HepG2 (cell line): ENCODE data around the gene SLC6A5.

Experiments used
- CTCF ChIP-seq: sonication (generic); formaldehyde crosslinking; IDR thresholded peaks from 2 replicates; pipeline ENCODE4 v1.5.0; 2020; ENCODE audit warnings: mild to moderate bottlenecking, missing genetic modification reagents, moderate library complexity
- NR2C2 ChIP-seq: sonication (generic); formaldehyde crosslinking; IDR thresholded peaks from 2 replicates; pipeline ENCODE4 v1.4.0; 2020; ENCODE audit warnings: missing genetic modification reagents, mild to moderate bottlenecking, moderate library complexity, borderline replicate concordance
- PLRG1 ChIP-seq: fragments of 450-650 bp; conservative IDR thresholded peaks from 2 replicates; pipeline ENCODE4 v1.6.1; 2016
- ZFP37 ChIP-seq: sonication (generic); formaldehyde crosslinking; IDR thresholded peaks from 2 replicates; pipeline ENCODE4 v1.4.0; 2020; ENCODE audit warnings: missing genetic modification reagents, borderline replicate concordance
- ZNF225 ChIP-seq: sonication (generic); formaldehyde crosslinking; IDR thresholded peaks from 2 replicates; pipeline ENCODE4 v1.4.0; 2020; ENCODE audit warnings: mild to moderate bottlenecking, missing genetic modification reagents
- ZNF484 ChIP-seq: sonication (generic); formaldehyde crosslinking; IDR thresholded peaks from 2 replicates; pipeline ENCODE4 v1.5.1; 2020; ENCODE audit warnings: mild to moderate bottlenecking, low read depth, missing genetic modification reagents, borderline replicate concordance
- ZNF644 ChIP-seq: IDR thresholded peaks from 2 replicates; pipeline ENCODE4 v1.6.1; 2016; ENCODE audit warnings: low read depth
- TF ChIP-seq, protein P1 (sequence below): sonication (generic); formaldehyde crosslinking; IDR thresholded peaks from 2 replicates; pipeline ENCODE4 v1.8.0; 2022; ENCODE audit warnings: mild to moderate bottlenecking, missing genetic modification reagents, moderate library complexity

DNA sequence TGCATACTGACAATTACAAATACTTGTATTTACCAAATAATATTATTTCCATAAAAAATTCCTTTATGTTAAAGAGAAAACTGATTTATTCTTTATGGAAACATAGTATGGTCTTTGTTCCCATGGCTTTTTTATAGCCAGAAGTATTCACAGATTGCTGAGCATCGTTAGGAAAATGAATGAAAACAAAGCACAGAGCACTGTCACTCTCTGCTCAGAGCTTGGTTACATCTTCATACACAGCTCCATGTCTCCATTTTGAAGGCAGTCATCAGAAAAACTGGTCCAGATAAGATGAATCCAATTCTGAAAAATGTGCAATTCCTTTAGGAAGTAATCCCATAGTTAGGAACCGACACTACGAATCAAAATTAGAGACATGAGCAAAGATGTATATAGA lies 9.0 kb upstream of the SLC6A5 start:
- no peak for TF ChIP-seq ZNF484 (CRISPR knock-in tag)
- no peak for TF ChIP-seq ZNF225 (CRISPR knock-in tag)
- TF ChIP-seq CTCF (CRISPR knock-in tag), result no peak
- no peak for TF ChIP-seq ZFP37
- TF ChIP-seq, protein P1, sequence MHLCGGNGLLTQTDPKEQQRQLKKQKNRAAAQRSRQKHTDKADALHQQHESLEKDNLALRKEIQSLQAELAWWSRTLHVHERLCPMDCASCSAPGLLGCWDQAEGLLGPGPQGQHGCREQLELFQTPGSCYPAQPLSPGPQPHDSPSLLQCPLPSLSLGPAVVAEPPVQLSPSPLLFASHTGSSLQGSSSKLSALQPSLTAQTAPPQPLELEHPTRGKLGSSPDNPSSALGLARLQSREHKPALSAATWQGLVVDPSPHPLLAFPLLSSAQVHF, result no peak
- no peak for TF ChIP-seq NR2C2 (CRISPR knock-in tag)
- no peak for TF ChIP-seq PLRG1
- no peak for TF ChIP-seq ZNF644 (CRISPR knock-in tag)
